SK-N-SH (cell line): ENCODE results near the gene ARID5A. TPM values are rescaled to one million over a fixed set of nuclear protein-coding genes. Genes with fewer than 3 reads are reported as not detected.

Experiments
- CTCF ChIA-PET: fragments of 300-600, 350-600 bp; formaldehyde crosslinking; extraction: SDS; loops from one replicate; lab custom pipeline; 2021; lab: Yijun Ruan, JAX
- POLR2A ChIA-PET: fragments of 350-600 bp; sonication (Branson Sonifier 250); formaldehyde crosslinking; extraction: SDS; loops from one replicate; lab custom pipeline; 2020; ENCODE audit warnings: antibody characterized with exemption, inconsistent platforms; lab: Yijun Ruan, JAX
- DNase-seq: peaks from one replicate; pipeline ENCODE4 v3.0.0; 2012
- H2AFZ ChIP-seq: fragments of 200-600 bp; sonication (generic); 2 replicates; pipeline ENCODE4 v1.8.1; 2016; ENCODE audit warnings: antibody characterized with exemption, mild to moderate bottlenecking, low read depth
- H3F3A ChIP-seq: fragments of 200-600 bp; sonication (generic); replicated peaks from 2 replicates; pipeline ENCODE3; 2016; ENCODE audit warnings: antibody characterized with exemption, mild to moderate bottlenecking; ENCODE audit not compliant: insufficient read depth
- H3K27ac ChIP-seq, 2 experiments: fragments of 200-500 bp in 1 of 2; fragments of 200-600 bp in 1 of 2; sonication (Bioruptor generic) in 1 of 2; sonication (generic), shearing (Covaris generic) in 1 of 2; 2 replicates each; pipeline versions ENCODE4 v1.5.1 to v1.6.1; 2014 to 2016; ENCODE audit warnings: low read depth in 2 of 2, inconsistent platforms in 1 of 2, low read length in 1 of 2, mild to moderate bottlenecking in 1 of 2, mixed read lengths in 1 of 2
- H3K27me3 ChIP-seq: fragments of 200-600 bp; sonication (generic), shearing (Covaris generic); 2 replicates; pipeline ENCODE4 v1.6.1; 2016; ENCODE audit warnings: mixed run types; ENCODE audit not compliant: insufficient read depth
- H3K36me3 ChIP-seq, 2 experiments: fragments of 200-500 bp in 1 of 2; fragments of 200-600 bp in 1 of 2; sonication (Bioruptor generic) in 1 of 2; sonication (generic) in 1 of 2; replicated peaks in 1 of 2; 2 replicates each; pipeline versions ENCODE3 to v1.5.1; 2014 to 2016; ENCODE audit warnings: low read length in 1 of 2, mild to moderate bottlenecking in 1 of 2; ENCODE audit not compliant: insufficient read depth in 2 of 2, control insufficient read depth in 1 of 2
- H3K4me1 ChIP-seq, 2 experiments: fragments of 200-500 bp in 1 of 2; fragments of 200-600 bp in 1 of 2; sonication (Bioruptor generic) in 1 of 2; sonication (generic), shearing (Covaris generic) in 1 of 2; 2 replicates each; pipeline versions ENCODE4 v1.5.1 to v1.6.1; 2014 to 2016; ENCODE audit warnings: low read depth in 1 of 2, low read length in 1 of 2, mixed run types in 1 of 2; ENCODE audit not compliant: insufficient read depth in 2 of 2, control insufficient read depth in 1 of 2
- H3K4me2 ChIP-seq: fragments of 200-600 bp; sonication (generic), shearing (Covaris generic); 2 replicates; pipeline ENCODE4 v1.6.1; 2017; ENCODE audit warnings: mixed run types
- H3K4me3 ChIP-seq, 2 experiments: fragments of 200-500 bp in 1 of 2; fragments of 200-600 bp in 1 of 2; sonication (Bioruptor generic) in 1 of 2; sonication (generic), shearing (Covaris generic) in 1 of 2; 2 replicates each; pipeline versions ENCODE4 v1.5.1 to v1.8.1; 2014 to 2016; ENCODE audit warnings: low read depth in 2 of 2, inconsistent platforms in 1 of 2, low read length in 1 of 2, mild to moderate bottlenecking in 1 of 2, mixed read lengths in 1 of 2, moderate library complexity in 1 of 2
- H3K79me2 ChIP-seq: fragments of 200-600 bp; sonication (generic); 2 replicates; pipeline ENCODE4 v1.8.1; 2017; ENCODE audit warnings: mild to moderate bottlenecking; ENCODE audit not compliant: insufficient read depth
- H3K9ac ChIP-seq: fragments of 200-600 bp; sonication (generic); 2 replicates; pipeline ENCODE4 v1.6.1; 2017; ENCODE audit warnings: mixed run types
- H3K9me2 ChIP-seq: fragments of 200-600 bp; sonication (generic); 2 replicates; pipeline ENCODE4 v1.6.1; 2017; ENCODE audit warnings: mixed run types
- H3K9me3 ChIP-seq: fragments of 200-600 bp; sonication (generic); 2 replicates; pipeline ENCODE4 v1.6.1; 2017; ENCODE audit warnings: mixed run types, mild to moderate bottlenecking, moderate library complexity
- H4K20me1 ChIP-seq: fragments of 200-600 bp; sonication (generic); 2 replicates; pipeline ENCODE4 v1.6.1; 2017; ENCODE audit warnings: mild to moderate bottlenecking, mixed run types; ENCODE audit not compliant: insufficient read depth
- CHD2 ChIP-seq: fragments of 150-350 bp; IDR thresholded peaks from 2 replicates; pipeline ENCODE4 v1.6.1; 2018; ENCODE audit warnings: low read length; ENCODE audit not compliant: partially characterized antibody
- ELF1 ChIP-seq: IDR thresholded peaks from 2 replicates; pipeline ENCODE4 v1.4.0; 2012
- EZH2phosphoT487 ChIP-seq: fragments of 200-600 bp; sonication (generic); IDR thresholded peaks from 2 replicates; pipeline ENCODE4 v1.6.1; 2017; ENCODE audit warnings: low read depth, mixed run types, mild to moderate bottlenecking, antibody characterized with exemption, moderate library complexity, borderline replicate concordance
- FOXJ3 ChIP-seq: sonication (generic); formaldehyde crosslinking; IDR thresholded peaks from 2 replicates; pipeline ENCODE4 v1.5.1; 2020; ENCODE audit warnings: mild to moderate bottlenecking, missing genetic modification reagents
- FOXM1 ChIP-seq: IDR thresholded peaks from 2 replicates; pipeline ENCODE4 v1.4.0; 2012; ENCODE audit warnings: low read depth, mild to moderate bottlenecking
- IRF3 ChIP-seq: fragments of 150-350 bp; IDR thresholded peaks from 2 replicates; pipeline ENCODE4 v1.6.1; 2016; ENCODE audit warnings: mild to moderate bottlenecking, low read depth, low read length
- MAX ChIP-seq: IDR thresholded peaks from 2 replicates; pipeline ENCODE4 v1.4.0; 2012; ENCODE audit warnings: low read depth
- MEF2A ChIP-seq: IDR thresholded peaks from 2 replicates; pipeline ENCODE4 v1.4.0; 2012; ENCODE audit warnings: low read depth, borderline replicate concordance
- MXI1 ChIP-seq: IDR thresholded peaks from 2 replicates; pipeline ENCODE4 v1.6.1; 2012; ENCODE audit warnings: mild to moderate bottlenecking, low read depth, low read length, improper control_type of control experiment
- NFIC ChIP-seq: IDR thresholded peaks from 2 replicates; pipeline ENCODE4 v1.4.0; 2012; ENCODE audit warnings: borderline replicate concordance
- RCOR1 ChIP-seq: fragments of 150-350 bp; IDR thresholded peaks from 2 replicates; pipeline ENCODE4 v1.6.1; 2017; ENCODE audit warnings: antibody characterized with exemption, low read length
- RFX5 ChIP-seq: IDR thresholded peaks from 2 replicates; pipeline ENCODE4 v1.6.1; 2012; ENCODE audit warnings: mild to moderate bottlenecking, improper control_type of control experiment, low read length
- RXRA ChIP-seq: IDR thresholded peaks from 2 replicates; pipeline ENCODE4 v1.4.0; 2012; ENCODE audit warnings: low read depth, mild to moderate bottlenecking, borderline replicate concordance
- SIN3A ChIP-seq: IDR thresholded peaks from 2 replicates; pipeline ENCODE4 v1.6.1; 2012; ENCODE audit warnings: low read depth, mild to moderate bottlenecking, low read length, moderate library complexity, borderline replicate concordance
- SMC3 ChIP-seq: IDR thresholded peaks from 2 replicates; pipeline ENCODE4 v1.6.1; 2012; ENCODE audit warnings: low read depth, low read length, improper control_type of control experiment
- TAF1 ChIP-seq: IDR thresholded peaks from 2 replicates; pipeline ENCODE4 v1.6.1; 2012; ENCODE audit warnings: low read depth, mild to moderate bottlenecking, low read length, moderate library complexity, borderline replicate concordance
- YY1 ChIP-seq: IDR thresholded peaks from 2 replicates; pipeline ENCODE4 v1.4.0; 2012; ENCODE audit warnings: low read depth, mild to moderate bottlenecking
- WGBS: methylation state at CpG from one replicate; pipeline ENCODE4 v1.1.6; 2017; ENCODE audit warnings: low lambda C conversion rate; 5-methylcytosine and 5-hydroxymethylcytosine counted together
- polyA plus RNA-seq, 3 experiments: library from polyadenylated mRNA; depleted of rRNA; stranded (reverse); fragments of >200 nt; gene quantifications; 2 replicates each; pipeline ENCODE4 v1.2.3, GENCODE V29; 2012

The ARID5A gene
- polyA plus RNA-seq, 1 of the 3 experiments (the other 2 are of a cell fraction), result 3.3 TPM

- TF ChIP-seq MAX (no peak), SIN3A (no peak), EZH2phosphoT487 (no peak), RFX5 (no peak), MXI1 (no peak), ELF1 (no peak), FOXM1 (no peak)
Measured at GRCh38 chr2:96501886-96502810, 34.4 kb upstream of the ARID5A start (continued).

- Histone ChIP-seq H3K4me3 (no peak overlapping the region), H3K4me1 (peaks cover 3 to 4% of the 10 kb centered on the region in 2 experiments; a peak in 1 of 4 replicates), H3K9ac (no peak overlapping the region), H3K9me2 (no peaks in the 10 kb centered on the region), H3F3A (no peaks in the 10 kb centered on the region), H3K4me2 (no peak overlapping the region), H3K36me3 (no peaks in the 10 kb centered on the region), H3K27me3 (peaks cover 33% of the 10 kb centered on the region), H3K79me2 (no peaks in the 10 kb centered on the region), H3K27ac (no peak overlapping the region), H2AFZ (no peak overlapping the region), H3K9me3 (no peaks in the 10 kb centered on the region), H4K20me1 (no peaks in the 10 kb centered on the region)
- no peak for DNase-seq
- ChIA-PET POLR2A (no interaction called here), CTCF (interaction anchor here (13.9 kb wide), 1 partner anchor 96 kb away, joined by 273 read pairs; no protein-coding TSS in a partner anchor)
- no peak for TF ChIP-seq TAF1
- no peak for TF ChIP-seq CHD2
- TF ChIP-seq RXRA, result no peak
- TF ChIP-seq YY1, result no peak
- no peak for TF ChIP-seq FOXJ3
- TF ChIP-seq IRF3, result no peak
- TF ChIP-seq MEF2A, result no peak
- TF ChIP-seq SMC3, result no peak
- no peak for TF ChIP-seq RCOR1
- no peak for TF ChIP-seq RFX5
- no peak for TF ChIP-seq NFIC
- 73% methylated on average over 6 of the region's 13 CpGs for WGBS
Measured at GRCh38 chr2:96502891-96503636, 33.5 kb upstream of the ARID5A start.
